Astrocyte (in vitro differentiated cells and primary cell): Measurements from ENCODE around the gene UVRAG. TPM values are rescaled to one million over a fixed set of nuclear protein-coding genes. Genes with fewer than 3 reads are reported as not detected.

Experiments used
- DNase-seq: peaks from one replicate; pipeline ENCODE4 v3.0.0-alpha.2; 2010; ENCODE audit warnings: low read depth
- FAIRE-seq: peaks from 2 replicates; lab custom pipeline; 2011; peaks lifted over from hg19 to GRCh38; lab: Jason Lieb, UNC
- H2AFZ ChIP-seq: 2 replicates; pipeline ENCODE4 v1.6.0; 2012; ENCODE audit warnings: low read depth, low read length, inconsistent platforms
- H3K27ac ChIP-seq: 2 replicates; pipeline ENCODE4 v1.5.1; 2011; ENCODE audit warnings: low read depth, low read length, inconsistent platforms
- H3K27me3 ChIP-seq: 2 replicates; pipeline ENCODE4 v1.6.0; 2011; ENCODE audit warnings: low read length, inconsistent platforms; ENCODE audit not compliant: insufficient read depth
- H3K36me3 ChIP-seq: 2 replicates; pipeline ENCODE4 v1.5.1; 2011; ENCODE audit warnings: low read length, inconsistent platforms; ENCODE audit not compliant: insufficient read depth
- H3K4me1 ChIP-seq: 2 replicates; pipeline ENCODE4 v1.5.1; 2011; ENCODE audit warnings: low read length, inconsistent platforms; ENCODE audit not compliant: insufficient read depth
- H3K4me2 ChIP-seq: 2 replicates; pipeline ENCODE4 v1.6.0; 2012; ENCODE audit warnings: low read length, inconsistent platforms
- H3K4me3 ChIP-seq: 2 replicates; pipeline ENCODE4 v1.5.1; 2011; ENCODE audit warnings: low read depth, mild to moderate bottlenecking, low read length, inconsistent platforms; ENCODE audit not compliant: insufficient read depth
- H3K79me2 ChIP-seq: 2 replicates; pipeline ENCODE4 v1.6.0; 2012; ENCODE audit warnings: mild to moderate bottlenecking, low read length, inconsistent platforms; ENCODE audit not compliant: insufficient read depth
- H3K9ac ChIP-seq: 2 replicates; pipeline ENCODE4 v1.6.0; 2012; ENCODE audit warnings: mild to moderate bottlenecking, low read length, inconsistent platforms
- H3K9me3 ChIP-seq: 2 replicates; pipeline ENCODE4 v1.5.1; 2012; ENCODE audit warnings: low read depth, mild to moderate bottlenecking, low read length, inconsistent platforms; ENCODE audit not compliant: insufficient read depth
- H4K20me1 ChIP-seq: 2 replicates; pipeline ENCODE4 v1.6.0; 2012; ENCODE audit warnings: low read length, inconsistent platforms; ENCODE audit not compliant: insufficient read depth
- H3K27ac Mint-ChIP-seq: one replicate; pipeline ENCODE4 v1.8.0; 2021; ENCODE audit warnings: mild to moderate bottlenecking, mixed read lengths; ENCODE audit not compliant: unreplicated experiment
- H3K27me3 Mint-ChIP-seq: one replicate; pipeline ENCODE4 v1.8.0; 2021; ENCODE audit warnings: low read depth, mixed read lengths; ENCODE audit not compliant: unreplicated experiment
- H3K36me3 Mint-ChIP-seq: one replicate; pipeline ENCODE4 v1.8.0; 2021; ENCODE audit warnings: low read depth, mixed read lengths; ENCODE audit not compliant: unreplicated experiment
- H3K4me1 Mint-ChIP-seq: one replicate; pipeline ENCODE4 v1.8.0; 2021; ENCODE audit warnings: low read depth, mixed read lengths; ENCODE audit not compliant: unreplicated experiment
- H3K4me3 Mint-ChIP-seq: one replicate; pipeline ENCODE4 v1.8.0; 2021; ENCODE audit warnings: mild to moderate bottlenecking, moderate library complexity, mixed read lengths; ENCODE audit not compliant: unreplicated experiment
- H3K9me3 Mint-ChIP-seq: one replicate; pipeline ENCODE4 v1.8.0; 2021; ENCODE audit warnings: mild to moderate bottlenecking, mixed read lengths; ENCODE audit not compliant: unreplicated experiment
- CTCF ChIP-seq: IDR thresholded peaks from 2 replicates; pipeline ENCODE4 v1.5.1; 2011; ENCODE audit warnings: low read depth, mild to moderate bottlenecking, inconsistent platforms, low read length, moderate library complexity; ENCODE audit not compliant: insufficient read depth
- EZH2 ChIP-seq: IDR thresholded peaks from 2 replicates; pipeline ENCODE4 v1.6.1; 2012; ENCODE audit warnings: mild to moderate bottlenecking, low read length, inconsistent platforms; ENCODE audit not compliant: insufficient read depth
- total RNA-seq: library from RNA; stranded (reverse); gene quantifications from 2 replicates; pipeline ENCODE4 v1.2.1, GENCODE V29; 2021

UVRAG gene
- total RNA-seq, 1 donor from 2014 or later: 15.3 TPM

GRCh38 chr11:76094740-76095139 is 279.7 kb downstream of the UVRAG start:
- H3K27ac ChIP-seq: no peak overlapping the region
- DNase-seq (no peak), FAIRE-seq (no peak)
- no peak overlapping the region for H3K4me3 ChIP-seq
- Mint-ChIP-seq H3K4me1 (no peaks in the 10 kb centered on the region), H3K36me3 (peaks cover 6% of the 10 kb centered on the region), H3K4me3 (no peak overlapping the region), H3K9me3 (peaks cover 13% of the 10 kb centered on the region), H3K27ac (no peak overlapping the region), H3K27me3 (no peaks in the 10 kb centered on the region)
- TF ChIP-seq CTCF (no peak), EZH2 (no peak)
- H3K36me3 ChIP-seq: no peaks in the 10 kb centered on the region
- H3K9me3 ChIP-seq: no peaks in the 10 kb centered on the region
- no peak overlapping the region for H2AFZ ChIP-seq
- no peaks in the 10 kb centered on the region for H3K79me2 ChIP-seq
- no peaks in the 10 kb centered on the region for H3K4me1 ChIP-seq
- peaks cover 4% of the 10 kb centered on the region for H4K20me1 ChIP-seq
- H3K27me3 ChIP-seq: no peaks in the 10 kb centered on the region
- H3K4me2 ChIP-seq: no peak overlapping the region
- no peak overlapping the region for H3K9ac ChIP-seq

GRCh38 chr11:76095891-76096290 is 280.9 kb downstream of the UVRAG start:
- H2AFZ ChIP-seq: no peak overlapping the region
- Mint-ChIP-seq H3K4me1 (no peaks in the 10 kb centered on the region), H3K9me3 (peaks cover 12% of the 10 kb centered on the region), H3K4me3 (no peak overlapping the region), H3K27ac (no peak overlapping the region), H3K27me3 (no peaks in the 10 kb centered on the region), H3K36me3 (peaks cover 6% of the 10 kb centered on the region)
- no peaks in the 10 kb centered on the region for H3K9me3 ChIP-seq
- DNase-seq (no peak), FAIRE-seq (no peak)
- H3K4me2 ChIP-seq: no peak overlapping the region
- H3K36me3 ChIP-seq: no peaks in the 10 kb centered on the region
- H3K4me3 ChIP-seq: no peak overlapping the region
- H3K27ac ChIP-seq: no peak overlapping the region
- H4K20me1 ChIP-seq: peaks cover 4% of the 10 kb centered on the region
- H3K79me2 ChIP-seq: no peaks in the 10 kb centered on the region
- no peaks in the 10 kb centered on the region for H3K4me1 ChIP-seq
- no peak overlapping the region for H3K9ac ChIP-seq
- TF ChIP-seq EZH2 (no peak), CTCF (no peak)
- H3K27me3 ChIP-seq: no peaks in the 10 kb centered on the region

GRCh38 chr11:76096552-76096951 is 281.5 kb downstream of the UVRAG start:
- Histone ChIP-seq H3K36me3 (no peaks in the 10 kb centered on the region), H3K4me1 (no peaks in the 10 kb centered on the region), H3K27me3 (no peaks in the 10 kb centered on the region), H3K9ac (no peak overlapping the region), H2AFZ (no peak overlapping the region), H3K4me3 (no peak overlapping the region), H4K20me1 (peaks cover 4% of the 10 kb centered on the region), H3K9me3 (no peaks in the 10 kb centered on the region), H3K4me2 (no peak overlapping the region), H3K27ac (no peak overlapping the region), H3K79me2 (no peaks in the 10 kb centered on the region)
- TF ChIP-seq EZH2 (no peak), CTCF (no peak)
- Mint-ChIP-seq H3K4me3 (no peak overlapping the region), H3K27ac (no peak overlapping the region), H3K36me3 (peaks cover 4% of the 10 kb centered on the region), H3K9me3 (peaks cover 8% of the 10 kb centered on the region), H3K27me3 (no peaks in the 10 kb centered on the region), H3K4me1 (no peaks in the 10 kb centered on the region)
- DNase-seq (no peak), FAIRE-seq (no peak)
